22Rv1 (cell line): Measurements from ENCODE around the gene NOL7.

ENCODE experiments used
- ZFX ChIP-seq: fragments of 450-650 bp; IDR thresholded peaks from 2 replicates; pipeline ENCODE4 v1.6.1; 2017; ENCODE audit warnings: antibody characterized with exemption, borderline replicate concordance
- TF ChIP-seq, protein P1 (sequence below): fragments of 450-650 bp; IDR thresholded peaks from 2 replicates; pipeline ENCODE4 v1.5.1; 2017; ENCODE audit warnings: mild to moderate bottlenecking

GRCh38 chr6:13663986-13664385, 48.9 kb downstream of the NOL7 start:
- TF ChIP-seq, protein P1, sequence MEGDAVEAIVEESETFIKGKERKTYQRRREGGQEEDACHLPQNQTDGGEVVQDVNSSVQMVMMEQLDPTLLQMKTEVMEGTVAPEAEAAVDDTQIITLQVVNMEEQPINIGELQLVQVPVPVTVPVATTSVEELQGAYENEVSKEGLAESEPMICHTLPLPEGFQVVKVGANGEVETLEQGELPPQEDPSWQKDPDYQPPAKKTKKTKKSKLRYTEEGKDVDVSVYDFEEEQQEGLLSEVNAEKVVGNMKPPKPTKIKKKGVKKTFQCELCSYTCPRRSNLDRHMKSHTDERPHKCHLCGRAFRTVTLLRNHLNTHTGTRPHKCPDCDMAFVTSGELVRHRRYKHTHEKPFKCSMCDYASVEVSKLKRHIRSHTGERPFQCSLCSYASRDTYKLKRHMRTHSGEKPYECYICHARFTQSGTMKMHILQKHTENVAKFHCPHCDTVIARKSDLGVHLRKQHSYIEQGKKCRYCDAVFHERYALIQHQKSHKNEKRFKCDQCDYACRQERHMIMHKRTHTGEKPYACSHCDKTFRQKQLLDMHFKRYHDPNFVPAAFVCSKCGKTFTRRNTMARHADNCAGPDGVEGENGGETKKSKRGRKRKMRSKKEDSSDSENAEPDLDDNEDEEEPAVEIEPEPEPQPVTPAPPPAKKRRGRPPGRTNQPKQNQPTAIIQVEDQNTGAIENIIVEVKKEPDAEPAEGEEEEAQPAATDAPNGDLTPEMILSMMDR = no peak
- no peak for TF ChIP-seq ZFX
